ENCODE data around the gene VWA3B.

GRCh38 chr2:98161186-98161585 is 74.2 kb downstream of the VWA3B start:
- TF ChIP-seq CTCF (conservative IDR thresholded peaks at IDR 0.05; ENCODE audit: low read length) (no peak), EZH2phosphoT487 (IDR thresholded peaks at IDR 0.05; ENCODE audit: borderline replicate concordance) (no peak)
